Central memory CD4-positive, alpha-beta T cell (primary cell): ENCODE measurements around the gene CNTNAP5.

Experiments
- DNase-seq: peaks from one replicate; pipeline ENCODE4 v3.0.0; 2022
- total RNA-seq, 3 experiments: gene quantifications; one replicate each; lab custom pipeline; 2026; lab: John Stamatoyannopoulos, UW

The CNTNAP5 gene
- total RNA-seq = 0 to 0.19 (median 0.07) reads per million in 3 experiments

- no peak for DNase-seq
Measured at GRCh38 chr2:124025171-124025580, at the start of gene CNTNAP5. TSS of gene CNTNAP5 (plus strand) at chr2:124025287. CDS start at chr2:124025651, 364 bp downstream.

GRCh38 chr2:123976054-123976648 is 48.9 kb upstream of the CNTNAP5 start:
- DNase-seq = no peak

DNA sequence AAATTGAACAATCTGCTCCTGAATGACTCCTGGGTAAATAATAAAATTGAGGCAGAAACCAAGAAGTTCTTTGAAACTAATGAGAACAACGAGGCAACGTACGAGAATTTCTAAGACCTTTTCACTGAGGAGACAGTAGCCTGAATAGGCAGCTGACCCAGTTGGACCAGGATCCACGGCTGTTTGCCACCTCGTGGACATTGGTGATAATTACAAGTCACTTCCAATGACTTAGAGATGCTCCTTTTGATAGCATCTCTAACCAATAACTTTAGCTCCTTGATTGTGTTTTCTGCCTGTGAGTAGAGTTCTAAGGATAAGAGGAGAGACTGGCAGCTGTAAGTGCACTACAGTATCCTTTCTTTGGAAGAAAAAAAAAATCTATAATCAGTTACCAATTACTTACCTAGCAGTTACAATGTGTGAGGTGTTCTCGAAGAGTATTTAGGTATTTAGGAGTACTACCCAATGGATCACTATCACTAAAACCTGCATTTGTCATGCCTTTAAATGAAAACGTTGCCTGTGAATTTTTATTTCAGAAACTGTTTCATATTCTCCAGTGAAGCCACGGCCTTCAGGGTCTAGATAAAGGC is 31.3 kb upstream of the CNTNAP5 start:
- no peak for DNase-seq

DNA sequence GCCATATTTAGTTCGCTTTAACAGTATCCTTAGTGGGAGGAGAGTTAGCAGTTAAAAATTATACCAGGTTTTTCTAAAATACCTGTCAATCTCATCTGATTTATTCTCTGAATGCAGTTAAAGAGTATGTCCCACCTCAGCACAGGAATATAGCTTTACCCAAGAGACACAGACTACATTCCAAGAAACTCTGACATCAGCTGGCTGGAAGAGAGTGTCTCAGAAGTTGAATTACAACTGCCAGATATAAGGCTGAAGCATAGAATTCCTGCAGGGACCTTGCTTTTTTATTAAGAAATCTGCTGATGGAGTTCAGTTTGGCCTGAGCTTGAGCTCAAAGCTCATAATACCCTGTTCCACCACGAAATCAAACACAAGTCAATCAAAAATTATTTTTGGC is 25.4 kb upstream of the CNTNAP5 start:
- DNase-seq = no peak

DNA sequence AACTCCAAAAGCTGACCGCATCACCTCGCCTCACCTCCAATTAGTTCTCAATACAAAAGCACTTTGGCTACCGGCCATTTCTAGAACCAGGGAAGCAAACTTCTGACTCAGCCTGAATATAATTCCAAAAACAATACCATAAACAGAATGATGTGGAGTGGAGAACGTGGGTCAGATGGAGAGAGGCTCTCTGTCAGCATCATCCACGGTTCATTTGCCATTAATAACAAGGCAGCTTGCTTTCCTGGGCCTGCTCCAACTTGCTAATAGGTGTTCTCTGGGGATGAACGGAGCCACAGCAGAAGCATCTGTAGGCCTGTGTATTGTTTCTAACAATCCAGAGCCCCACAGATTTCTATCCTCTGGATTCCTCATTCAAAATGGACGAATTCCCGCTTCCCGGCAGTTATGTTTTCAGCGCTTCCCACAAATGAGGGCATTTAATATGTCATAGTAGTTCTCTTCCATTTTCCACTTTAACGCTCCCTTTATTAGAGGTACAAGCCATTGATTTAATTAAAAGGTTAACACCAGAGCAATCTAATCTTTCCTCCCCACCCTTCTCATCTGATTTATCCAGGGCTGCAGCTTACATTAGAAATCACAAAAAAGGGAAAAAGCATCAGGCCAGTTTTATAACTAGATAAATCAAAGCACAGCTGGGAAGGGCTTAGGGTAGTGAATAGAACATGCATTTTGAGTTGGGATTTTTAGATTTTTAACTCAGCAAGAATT is 23.2 kb upstream of the CNTNAP5 start:
- DNase-seq = no peak

- DNase-seq = no peak
Measured at GRCh38 chr2:124018890-124019289, 6.2 kb upstream of the CNTNAP5 start.

GRCh38 chr2:124024561-124025170 is 421 bp upstream of the CNTNAP5 start:
- no peak for DNase-seq

DNA sequence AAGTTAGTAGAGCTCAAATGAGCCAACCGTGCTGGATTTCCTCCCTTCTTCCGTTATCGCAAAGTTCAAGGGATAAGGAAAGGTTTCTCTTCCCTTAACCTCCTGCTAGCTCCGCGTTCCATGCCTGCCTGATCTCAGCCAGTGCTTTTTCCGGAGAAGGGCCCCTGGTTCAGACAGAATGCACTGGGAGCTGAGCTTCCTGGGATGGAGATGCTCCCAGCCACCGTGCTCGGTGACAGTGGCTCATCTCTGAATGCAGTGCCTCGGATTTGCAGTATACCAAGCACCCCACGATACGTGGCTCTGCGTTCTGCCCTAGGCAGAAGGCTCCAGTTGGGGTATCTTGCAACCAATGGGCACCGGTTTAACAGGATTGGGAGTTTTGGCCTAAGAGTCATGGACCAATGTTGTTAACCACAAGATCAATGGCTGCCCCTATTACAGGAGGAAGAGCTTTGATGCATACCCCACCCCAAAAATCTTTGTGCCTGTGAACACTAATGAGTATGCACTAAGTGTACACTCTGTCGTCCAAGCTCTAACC is 876 bp downstream of the CNTNAP5 start:
- no peak for DNase-seq

DNA sequence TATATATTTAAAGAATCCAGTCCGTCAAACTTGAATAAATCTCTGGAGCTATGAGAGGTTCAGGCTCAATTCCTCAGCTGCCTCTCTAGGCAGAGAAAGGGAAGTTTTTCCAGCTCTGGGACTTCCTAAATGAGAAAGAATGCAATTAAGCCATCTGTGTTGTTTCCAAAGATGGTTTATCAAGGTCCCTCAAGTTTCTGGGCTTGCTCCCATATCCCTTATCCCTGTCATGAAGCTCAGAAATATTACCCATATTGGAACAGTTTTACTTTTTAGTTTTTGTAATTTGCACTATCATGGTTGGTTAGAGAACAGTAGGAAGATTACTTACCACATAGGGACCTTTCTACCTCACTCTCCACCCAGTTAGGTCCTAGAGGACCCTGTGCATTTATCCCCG is 1.4 kb downstream of the CNTNAP5 start:
- no peak for DNase-seq

- DNase-seq = no peak
Measured at GRCh38 chr2:124027182-124027581, 2.1 kb downstream of the CNTNAP5 start.

DNA sequence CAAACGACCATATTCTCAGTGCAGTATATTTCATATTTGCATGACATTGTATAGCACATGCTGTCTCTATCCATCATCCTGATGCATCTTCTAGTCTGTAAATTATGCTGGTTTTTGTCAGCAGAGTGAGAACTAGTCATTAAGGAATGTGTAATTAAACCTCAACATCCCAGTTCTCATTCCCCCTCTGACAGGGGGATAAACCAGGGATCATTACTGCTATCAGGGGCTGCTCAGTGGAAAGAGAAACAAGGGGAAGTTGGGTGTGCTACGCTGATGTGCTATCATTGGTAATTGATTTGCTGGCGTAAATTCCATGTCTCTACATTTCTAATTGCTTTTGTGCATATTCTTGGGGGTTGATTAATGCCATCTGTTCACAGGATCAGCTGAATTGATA is 7.7 kb downstream of the CNTNAP5 start:
- no peak for DNase-seq

DNA sequence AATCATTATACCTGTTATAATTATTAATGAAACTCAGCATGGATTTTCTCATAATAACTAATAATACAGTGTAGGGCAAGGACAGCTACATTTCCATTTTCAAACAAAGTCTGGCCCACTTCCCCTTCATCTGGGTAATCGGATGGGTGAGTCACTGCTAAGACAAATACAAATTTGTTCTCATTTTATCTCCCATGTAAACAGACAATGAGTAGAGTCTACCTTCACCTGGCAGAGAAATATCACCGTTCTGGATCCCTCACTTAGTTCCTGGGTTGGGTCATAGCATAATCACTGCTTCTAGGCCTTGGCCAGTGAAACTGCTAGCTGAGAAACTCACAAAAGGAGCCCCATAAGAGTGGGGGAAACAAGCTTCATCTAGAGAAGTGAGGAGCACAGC is 9.2 kb downstream of the CNTNAP5 start:
- no peak for DNase-seq

- no peak for DNase-seq
Measured at GRCh38 chr2:124035001-124035400, 9.9 kb downstream of the CNTNAP5 start.

- no peak for DNase-seq
Measured at GRCh38 chr2:124039032-124039431, 13.9 kb downstream of the CNTNAP5 start.

DNA sequence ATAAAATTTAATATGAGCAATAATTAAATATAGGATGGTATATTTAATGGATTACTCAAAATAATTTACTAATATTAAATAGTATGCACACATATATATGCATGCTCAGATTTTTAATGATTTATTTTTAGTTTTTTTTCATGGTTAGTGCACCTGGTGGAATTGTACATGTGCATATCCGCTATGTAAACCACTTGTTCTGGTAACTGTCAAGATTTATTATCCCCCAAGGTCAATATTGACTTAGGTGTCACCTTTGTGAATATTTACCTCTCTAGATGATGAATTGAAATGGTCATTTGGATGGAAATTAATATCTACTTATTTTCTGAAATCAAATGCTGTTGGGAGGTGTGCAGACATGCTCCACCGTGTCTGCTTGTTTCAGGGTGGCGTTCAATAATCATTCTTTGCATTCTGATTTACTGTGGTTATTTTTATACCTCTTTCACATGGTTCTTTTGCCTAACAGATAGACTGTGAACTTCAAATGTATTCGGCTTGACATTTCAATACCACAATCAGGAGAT is 14.7 kb downstream of the CNTNAP5 start:
- no peak for DNase-seq

- no peak for DNase-seq
Measured at GRCh38 chr2:124045894-124046293, 20.8 kb downstream of the CNTNAP5 start.

- no peak for DNase-seq
Measured at GRCh38 chr2:124046332-124046731, 21.2 kb downstream of the CNTNAP5 start.

DNA sequence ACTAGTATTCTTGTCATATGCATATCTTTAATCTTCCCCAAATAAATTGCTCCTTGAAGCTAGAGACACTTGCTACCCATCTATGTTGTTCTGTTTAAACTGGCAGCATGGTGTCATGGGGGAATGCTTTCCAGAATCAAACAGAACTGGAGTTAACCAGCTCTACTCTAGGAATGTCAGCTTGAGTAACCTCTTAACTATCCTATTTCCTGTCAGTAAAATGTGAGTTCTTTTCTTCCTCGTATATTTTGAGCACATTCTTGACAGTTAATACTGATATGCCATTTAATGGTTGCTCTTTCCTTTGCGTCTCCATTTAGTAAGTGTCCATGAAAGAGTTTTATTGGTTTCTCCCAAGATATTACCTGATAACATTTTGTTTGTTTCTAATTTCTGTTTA is 23.0 kb downstream of the CNTNAP5 start:
- DNase-seq = no peak

DNA sequence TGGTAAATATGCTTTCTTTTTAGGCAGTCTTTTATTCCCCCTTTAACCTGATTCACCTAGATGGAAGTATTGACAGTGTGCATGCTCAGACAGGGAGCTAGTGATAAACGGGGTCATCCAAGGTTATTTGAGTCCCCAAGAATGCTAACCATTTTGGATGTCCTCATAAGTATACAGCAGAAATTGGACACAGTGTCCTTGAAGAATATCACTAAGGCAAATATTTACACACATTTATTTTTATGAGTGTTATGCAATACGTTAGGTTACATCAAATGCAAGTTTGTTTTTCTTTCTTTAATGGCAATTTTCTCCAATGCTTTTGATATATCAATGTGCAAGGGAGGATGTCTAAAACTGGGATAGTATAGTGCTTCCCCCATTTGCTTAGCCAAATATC is 23.6 kb downstream of the CNTNAP5 start:
- DNase-seq = no peak

- DNase-seq = no peak
Measured at GRCh38 chr2:124049136-124049535, 24.0 kb downstream of the CNTNAP5 start.

GRCh38 chr2:124050833-124051497 is 25.9 kb downstream of the CNTNAP5 start:
- no peak for DNase-seq

DNA sequence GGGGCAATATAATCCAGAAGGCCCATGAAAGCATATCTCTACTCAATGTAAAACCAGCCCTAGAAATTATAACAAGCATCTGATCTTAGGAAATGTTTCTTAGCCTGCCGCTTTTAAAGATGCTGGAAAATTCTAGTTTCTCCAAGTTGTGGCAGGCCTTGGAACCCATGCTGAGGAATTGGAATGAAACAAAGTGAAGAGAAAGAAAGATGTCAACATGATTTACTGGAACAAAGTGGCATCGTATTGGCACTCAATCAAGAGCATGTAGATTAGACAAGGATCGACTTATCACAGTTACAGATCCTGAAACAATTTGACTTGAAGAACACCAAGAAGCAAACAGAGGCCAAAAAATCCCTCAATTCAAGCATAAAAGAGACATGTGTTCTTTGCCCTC is 28.7 kb downstream of the CNTNAP5 start:
- DNase-seq = no peak

DNA sequence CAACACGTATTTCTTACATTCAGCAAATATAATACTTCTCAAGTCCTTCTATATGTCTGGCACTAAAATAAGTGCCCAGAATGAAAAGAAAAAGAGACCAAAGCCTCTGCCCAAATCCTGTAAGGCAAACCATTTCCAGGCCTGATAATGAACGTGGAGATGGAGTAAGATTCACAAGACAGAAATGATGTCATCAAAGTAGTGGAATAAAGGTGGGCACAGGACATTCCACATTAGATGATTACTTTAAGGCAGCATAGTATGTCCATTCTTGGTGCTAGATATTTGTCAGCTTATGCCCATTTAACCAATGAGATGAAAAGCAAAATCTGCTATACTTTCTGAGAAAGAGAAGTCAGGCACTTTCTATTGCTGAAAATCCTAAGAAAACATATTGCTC is 38.5 kb downstream of the CNTNAP5 start:
- no peak for DNase-seq
